Activated CD4-positive, alpha-beta T cell treated with anti-CD3 and anti-CD28 coated beads, Interleukin-2, Interleukin-6, amounts not matched to agents 100 ng/mL and 50 ng/mL, durations not matched to agents 16 hours and 8 hours (primary cell): ENCODE data around the gene TBX2.

Source experiments
- DNase-seq: peaks from one replicate; pipeline ENCODE4 v3.0.0-alpha.2; 2020

TBX2 gene

GRCh38 chr17:61369751-61370150, 29.9 kb upstream of the TBX2 start:
- DNase-seq = no peak

GRCh38 chr17:61371179-61371578, 28.5 kb upstream of the TBX2 start:
- DNase-seq = no peak

GRCh38 chr17:61371606-61372005, 28.0 kb upstream of the TBX2 start:
- DNase-seq = no peak

GRCh38 chr17:61372436-61372835, 27.2 kb upstream of the TBX2 start:
- no peak for DNase-seq

- DNase-seq = no peak
Measured at GRCh38 chr17:61376931-61377838, 22.5 kb upstream of the TBX2 start.

- no peak for DNase-seq
Measured at GRCh38 chr17:61378658-61379456, 20.8 kb upstream of the TBX2 start.

GRCh38 chr17:61379457-61380216, 20.0 kb upstream of the TBX2 start:
- no peak for DNase-seq

GRCh38 chr17:61380217-61380835, 19.3 kb upstream of the TBX2 start:
- no peak for DNase-seq

- no peak for DNase-seq
Measured at GRCh38 chr17:61380836-61381525, 18.7 kb upstream of the TBX2 start.

GRCh38 chr17:61381537-61381936, 18.1 kb upstream of the TBX2 start:
- no peak for DNase-seq

- DNase-seq = no peak
Measured at GRCh38 chr17:61382796-61383688, 16.6 kb upstream of the TBX2 start.

- no peak for DNase-seq
Measured at GRCh38 chr17:61383689-61384201, 15.9 kb upstream of the TBX2 start.

- no peak for DNase-seq
Measured at GRCh38 chr17:61384354-61384691, 15.3 kb upstream of the TBX2 start.

GRCh38 chr17:61384692-61385576, 14.7 kb upstream of the TBX2 start:
- no peak for DNase-seq

GRCh38 chr17:61385577-61386236, 13.9 kb upstream of the TBX2 start:
- no peak for DNase-seq

- no peak for DNase-seq
Measured at GRCh38 chr17:61386251-61386650, 13.4 kb upstream of the TBX2 start.

- DNase-seq = no peak
Measured at GRCh38 chr17:61387011-61387410, 12.6 kb upstream of the TBX2 start.

- DNase-seq = no peak
Measured at GRCh38 chr17:61387511-61388305, 11.9 kb upstream of the TBX2 start.
